HEK293T (cell line): ENCODE results near the gene RNLS.

Experiments used
- BHLHE40 ChIP-seq: fragments of 450-650 bp; IDR thresholded peaks from 2 replicates; pipeline ENCODE4 v1.6.1; 2016; ENCODE audit warnings: mild to moderate bottlenecking, moderate library complexity, borderline replicate concordance
- CTBP1 ChIP-seq: fragments of 450-650 bp; IDR thresholded peaks from 2 replicates; pipeline ENCODE4 v1.6.1; 2016; ENCODE audit warnings: borderline replicate concordance
- FOXA1 ChIP-seq: fragments of 450-650 bp; IDR thresholded peaks from 2 replicates; pipeline ENCODE4 v1.6.1; 2016; ENCODE audit warnings: mild to moderate bottlenecking
- FOXK2 ChIP-seq: fragments of 450-650 bp; IDR thresholded peaks from 2 replicates; pipeline ENCODE4 v1.6.1; 2016; ENCODE audit warnings: mild to moderate bottlenecking
- FOXM1 ChIP-seq: fragments of 450-650 bp; IDR thresholded peaks from 2 replicates; pipeline ENCODE4 v1.6.1; 2017; ENCODE audit warnings: mild to moderate bottlenecking, borderline replicate concordance
- HDGF ChIP-seq: fragments of 450-650 bp; IDR thresholded peaks from 2 replicates; pipeline ENCODE4 v1.6.1; 2017; ENCODE audit warnings: antibody characterized with exemption, borderline replicate concordance
- L3MBTL2 ChIP-seq: fragments of 450-650 bp; conservative IDR thresholded peaks from 2 replicates; pipeline ENCODE4 v1.6.1; 2016; ENCODE audit warnings: mild to moderate bottlenecking
- NFRKB ChIP-seq: fragments of 450-650 bp; IDR thresholded peaks from 2 replicates; pipeline ENCODE4 v1.6.1; 2016; ENCODE audit warnings: mild to moderate bottlenecking, moderate library complexity
- SP1 ChIP-seq: fragments of 450-650 bp; IDR thresholded peaks from 2 replicates; pipeline ENCODE4 v1.6.1; 2017
- SUZ12 ChIP-seq: fragments of 450-650 bp; IDR thresholded peaks from 2 replicates; pipeline ENCODE4 v1.6.1; 2016; ENCODE audit warnings: mild to moderate bottlenecking
- TARDBP ChIP-seq: fragments of 450-650 bp; IDR thresholded peaks from 2 replicates; pipeline ENCODE4 v1.6.1; 2016
- ZNF384 ChIP-seq: fragments of 450-650 bp; IDR thresholded peaks from 2 replicates; pipeline ENCODE4 v1.6.1; 2016
- TF ChIP-seq, protein P1 (sequence below): fragments of 450-650 bp; IDR thresholded peaks from 2 replicates; pipeline ENCODE4 v1.6.1; 2016

DNA sequence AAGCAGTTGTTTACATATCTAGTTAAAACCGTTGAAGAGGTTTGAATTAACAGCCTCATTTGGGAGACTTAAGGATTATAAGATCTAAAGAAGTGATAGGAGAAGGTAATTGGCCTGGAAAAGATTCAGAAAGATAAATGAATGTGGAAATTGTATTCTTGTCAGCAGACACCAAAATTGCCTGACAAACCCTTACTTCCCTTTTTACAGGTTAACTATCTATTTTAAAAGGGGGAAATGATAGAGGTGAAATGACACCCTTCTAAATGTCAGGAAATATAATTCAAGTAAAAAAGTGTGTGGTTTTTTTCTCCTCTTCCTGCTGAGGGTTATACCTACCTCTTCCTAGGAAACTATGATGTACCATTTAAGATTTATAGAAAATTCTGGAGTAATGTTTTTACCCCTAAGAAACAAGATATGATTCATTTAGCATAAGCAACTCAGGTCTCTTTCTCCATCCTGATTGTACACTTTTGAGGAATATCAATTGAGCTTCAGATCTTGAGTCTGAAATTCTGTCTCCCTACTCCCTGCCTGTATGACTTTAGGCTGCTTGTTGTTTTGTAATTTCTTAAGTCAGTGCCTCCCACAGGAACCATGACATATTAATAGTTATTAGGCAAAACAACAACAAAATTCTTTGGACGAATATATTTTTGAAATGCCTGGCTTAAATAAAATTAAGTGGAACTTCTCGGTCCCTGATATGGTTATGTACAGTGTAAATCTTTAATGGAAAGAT, 250.4 kb downstream of the RNLS start:
- TF ChIP-seq, protein P1, sequence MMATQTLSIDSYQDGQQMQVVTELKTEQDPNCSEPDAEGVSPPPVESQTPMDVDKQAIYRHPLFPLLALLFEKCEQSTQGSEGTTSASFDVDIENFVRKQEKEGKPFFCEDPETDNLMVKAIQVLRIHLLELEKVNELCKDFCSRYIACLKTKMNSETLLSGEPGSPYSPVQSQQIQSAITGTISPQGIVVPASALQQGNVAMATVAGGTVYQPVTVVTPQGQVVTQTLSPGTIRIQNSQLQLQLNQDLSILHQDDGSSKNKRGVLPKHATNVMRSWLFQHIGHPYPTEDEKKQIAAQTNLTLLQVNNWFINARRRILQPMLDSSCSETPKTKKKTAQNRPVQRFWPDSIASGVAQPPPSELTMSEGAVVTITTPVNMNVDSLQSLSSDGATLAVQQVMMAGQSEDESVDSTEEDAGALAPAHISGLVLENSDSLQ = no peak
- TF ChIP-seq BHLHE40 = no peak
- no peak for TF ChIP-seq NFRKB
- no peak for TF ChIP-seq TARDBP
- TF ChIP-seq HDGF = no peak
- no peak for TF ChIP-seq FOXA1
- TF ChIP-seq FOXM1 = no peak
- TF ChIP-seq SUZ12 = no peak
- TF ChIP-seq SP1 = no peak
- no peak for TF ChIP-seq FOXK2
- TF ChIP-seq ZNF384 = no peak
- TF ChIP-seq L3MBTL2 = no peak
- TF ChIP-seq CTBP1 = no peak
